D341Med (cell line): ENCODE measurements around the gene CEND1.

Experiments
- DNase-seq: peaks from one replicate; pipeline ENCODE4 v3.0.0; 2012; ENCODE audit warnings: low spot score

The CEND1 gene

DNA sequence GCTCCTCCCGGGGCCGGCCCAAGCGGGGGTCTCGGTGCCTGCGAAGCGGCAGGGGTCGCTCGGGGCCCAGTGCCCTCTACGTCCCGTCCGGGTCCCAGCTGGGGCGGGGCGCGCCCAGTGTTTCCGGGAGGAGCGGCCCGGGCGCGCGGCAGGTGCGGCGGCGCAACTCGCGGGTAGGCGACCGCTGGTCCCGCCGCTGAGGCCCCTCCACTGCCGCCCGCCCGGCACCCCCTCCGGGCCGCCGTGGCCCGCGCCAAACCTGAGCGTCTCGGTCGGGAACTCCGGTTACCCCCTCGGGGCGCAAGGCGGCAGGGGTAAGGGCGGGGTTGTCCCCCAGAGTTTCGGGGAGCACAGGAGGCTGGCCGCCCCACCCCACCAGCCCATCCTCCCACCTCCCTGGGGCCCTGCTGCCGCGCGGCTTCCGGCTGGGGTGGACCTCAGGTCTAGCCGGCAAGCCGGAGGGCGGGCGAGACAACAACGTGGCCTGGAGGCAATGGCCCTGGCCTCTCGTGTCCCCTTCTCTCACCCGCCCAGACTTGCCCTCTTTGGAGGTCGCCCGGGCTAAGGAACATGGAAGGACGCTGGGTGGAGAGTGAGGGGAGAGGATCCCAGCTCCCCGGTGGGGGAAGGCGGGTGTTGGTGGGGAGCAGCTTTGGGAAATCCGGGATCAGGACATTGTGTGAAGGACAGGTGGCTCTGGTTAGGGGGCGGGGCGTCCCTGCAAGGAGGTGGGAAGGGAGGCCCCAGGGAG, 37.4 kb upstream of the CEND1 start:
- DNase-seq: no peak

DNA sequence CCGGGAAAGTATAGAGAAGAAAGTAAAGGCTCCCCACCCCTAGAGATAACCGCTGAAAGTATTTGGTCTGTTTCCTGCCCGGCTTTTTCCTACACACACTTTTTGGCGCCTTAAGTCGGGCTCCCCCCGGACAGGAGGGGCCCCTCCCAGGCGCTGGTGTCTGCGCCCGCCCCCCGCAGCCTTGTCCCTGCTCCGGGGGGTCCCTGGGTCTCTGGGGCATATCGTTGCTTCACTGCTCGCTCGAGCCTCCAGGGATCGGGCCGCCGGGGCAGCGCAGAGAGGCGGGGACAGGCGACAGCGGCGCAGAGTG, 36.9 kb upstream of the CEND1 start:
- DNase-seq: no peak

DNA sequence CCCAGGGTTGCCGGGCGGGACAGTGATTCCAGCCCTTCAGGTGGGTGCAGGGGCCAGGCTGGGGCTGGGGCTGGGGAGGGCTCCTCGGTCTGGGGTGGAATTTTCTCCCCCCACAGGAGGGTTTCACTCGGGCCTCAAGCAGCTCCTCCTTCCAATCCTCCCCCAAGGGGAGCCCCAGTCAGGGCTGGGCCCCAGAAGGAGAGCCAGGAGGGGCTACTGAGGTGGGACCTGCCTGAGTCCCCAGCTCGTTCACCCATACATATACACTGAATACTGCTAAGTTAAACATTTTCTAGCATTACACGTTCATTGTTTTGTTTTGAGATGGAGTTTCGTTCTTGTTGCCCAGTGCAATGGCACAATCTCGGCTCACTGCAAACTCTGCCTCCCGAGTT, 36.3 kb upstream of the CEND1 start:
- no peak for DNase-seq

DNA sequence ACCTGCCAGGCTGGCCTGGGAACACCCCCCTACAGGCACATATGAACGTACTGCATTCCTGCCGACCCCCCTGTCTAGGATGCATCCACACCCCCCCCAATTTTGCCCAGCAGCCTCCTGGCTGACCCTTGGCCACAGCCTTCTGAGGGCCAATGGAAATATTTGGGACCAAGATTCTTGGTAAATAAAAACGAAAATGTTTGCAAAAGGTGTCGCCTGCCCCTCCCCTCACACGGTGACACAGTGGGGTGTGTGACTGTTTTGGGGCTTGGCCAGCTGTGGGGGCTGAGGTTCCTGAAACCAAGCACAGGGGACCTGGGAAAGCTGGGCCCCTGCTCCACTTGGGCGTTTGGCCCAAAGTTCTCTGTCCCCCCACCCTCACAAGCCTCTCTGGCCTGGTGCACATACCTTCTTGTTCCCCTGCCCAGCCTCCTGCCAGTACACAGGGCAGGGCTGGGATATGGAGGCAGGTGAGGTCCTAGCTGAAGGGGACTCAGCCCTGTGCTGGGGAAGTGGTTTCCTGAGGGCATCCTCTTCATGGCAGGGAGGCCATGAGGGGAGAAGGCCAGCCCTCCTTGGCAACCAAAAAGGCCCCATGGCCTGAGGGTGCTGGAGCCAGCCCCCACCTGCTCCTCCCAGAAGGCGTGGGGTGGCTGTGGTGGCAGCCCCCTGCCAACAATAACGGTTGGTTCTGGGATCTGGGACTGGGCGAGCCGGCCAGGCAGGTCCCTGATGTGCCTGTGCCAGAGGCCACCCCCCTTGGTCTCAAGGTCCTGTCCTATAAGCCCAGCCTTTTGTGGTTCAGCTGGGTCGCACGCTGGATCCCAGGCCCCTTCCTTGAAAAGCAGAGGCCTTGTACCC, 35.7 kb upstream of the CEND1 start:
- DNase-seq: no peak

DNA sequence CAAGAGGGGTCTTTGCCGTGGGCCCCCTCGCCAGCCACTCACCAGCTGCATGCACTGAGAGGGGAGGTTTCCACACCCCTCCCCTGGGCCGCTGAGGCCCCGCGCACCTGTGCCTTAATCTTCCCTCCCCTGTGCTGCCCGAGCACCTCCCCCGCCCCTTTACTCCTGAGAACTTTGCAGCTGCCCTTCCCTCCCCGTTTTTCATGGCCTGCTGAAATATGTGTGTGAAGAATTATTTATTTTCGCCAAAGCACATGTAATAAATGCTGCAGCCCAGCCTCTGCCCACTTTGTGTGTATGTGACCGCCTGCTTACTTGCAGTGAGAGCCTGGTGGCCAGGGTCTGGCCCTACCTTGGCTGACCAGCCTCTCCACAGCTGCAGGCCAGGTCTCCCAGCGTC, 35.1 kb upstream of the CEND1 start:
- no peak for DNase-seq

DNA sequence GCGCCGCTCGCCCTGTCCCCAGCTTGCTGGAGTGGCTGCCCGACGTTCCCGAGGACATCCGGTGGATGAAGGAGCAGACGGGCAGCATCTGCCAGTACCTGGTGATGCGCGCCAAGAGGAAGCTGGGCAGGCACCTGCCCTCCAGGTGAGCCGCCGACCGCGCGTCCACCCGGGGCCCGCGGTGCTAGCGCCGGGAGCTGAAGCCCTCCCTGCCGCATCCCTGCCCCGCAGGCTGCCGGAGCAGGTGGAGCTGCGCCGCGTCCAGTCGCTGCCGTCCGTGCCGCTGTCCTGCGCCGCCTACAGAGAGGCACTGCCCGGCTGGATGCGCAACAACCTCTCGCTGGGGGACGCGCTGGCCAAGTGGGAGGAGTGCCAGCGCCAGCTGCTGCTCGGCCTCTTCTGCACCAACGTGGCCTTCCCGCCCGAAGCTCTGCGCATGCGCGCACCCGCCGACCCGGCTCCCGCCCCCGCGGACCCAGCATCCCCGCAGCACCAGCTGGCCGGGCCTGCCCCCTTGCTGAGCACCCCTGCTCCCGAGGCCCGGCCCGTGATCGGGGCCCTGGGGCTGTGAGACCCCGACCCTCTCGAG, 34.5 kb upstream of the CEND1 start:
- no peak for DNase-seq

DNA sequence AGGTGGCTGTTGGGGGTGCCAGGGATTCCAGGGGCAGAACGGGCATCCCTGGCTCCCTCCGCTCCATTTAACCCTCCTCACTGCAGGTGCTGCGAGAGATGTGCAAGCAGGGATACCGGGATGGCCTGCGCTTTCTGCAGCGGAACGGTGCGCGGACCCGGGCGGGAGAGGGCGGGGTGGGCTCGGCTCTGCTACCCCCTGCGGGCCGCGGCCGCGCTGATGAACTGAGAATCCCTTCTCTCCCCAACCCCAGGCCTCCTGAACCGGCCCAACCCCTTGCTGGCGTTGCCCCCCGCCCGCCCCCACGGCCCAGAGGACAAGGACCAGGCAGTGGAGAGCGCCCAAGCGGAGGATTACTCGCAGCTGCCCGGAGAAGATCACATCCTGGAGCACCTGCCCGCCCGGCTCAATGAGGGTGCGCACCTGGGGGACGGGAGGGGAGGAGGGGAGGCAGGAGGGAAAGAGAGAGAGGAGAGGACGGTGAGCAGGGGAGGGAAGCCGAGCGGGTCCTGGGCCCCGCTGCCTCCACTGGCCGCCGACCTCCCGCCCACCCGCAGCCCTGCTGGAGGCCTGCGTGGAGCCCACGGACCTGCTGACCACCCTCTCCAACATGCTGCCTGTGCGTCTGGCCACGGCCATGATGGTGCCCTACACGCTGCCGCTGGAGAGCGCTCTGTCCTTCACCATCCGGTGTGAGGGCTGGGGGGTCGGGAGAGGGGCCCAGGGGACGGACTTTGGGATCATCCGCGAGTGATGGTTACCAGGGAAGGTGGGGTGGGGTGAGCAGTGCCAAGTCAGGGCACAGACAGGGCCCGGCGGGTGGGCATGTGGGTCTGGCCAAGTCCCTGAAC, 33.8 kb upstream of the CEND1 start:
- DNase-seq: no peak

DNA sequence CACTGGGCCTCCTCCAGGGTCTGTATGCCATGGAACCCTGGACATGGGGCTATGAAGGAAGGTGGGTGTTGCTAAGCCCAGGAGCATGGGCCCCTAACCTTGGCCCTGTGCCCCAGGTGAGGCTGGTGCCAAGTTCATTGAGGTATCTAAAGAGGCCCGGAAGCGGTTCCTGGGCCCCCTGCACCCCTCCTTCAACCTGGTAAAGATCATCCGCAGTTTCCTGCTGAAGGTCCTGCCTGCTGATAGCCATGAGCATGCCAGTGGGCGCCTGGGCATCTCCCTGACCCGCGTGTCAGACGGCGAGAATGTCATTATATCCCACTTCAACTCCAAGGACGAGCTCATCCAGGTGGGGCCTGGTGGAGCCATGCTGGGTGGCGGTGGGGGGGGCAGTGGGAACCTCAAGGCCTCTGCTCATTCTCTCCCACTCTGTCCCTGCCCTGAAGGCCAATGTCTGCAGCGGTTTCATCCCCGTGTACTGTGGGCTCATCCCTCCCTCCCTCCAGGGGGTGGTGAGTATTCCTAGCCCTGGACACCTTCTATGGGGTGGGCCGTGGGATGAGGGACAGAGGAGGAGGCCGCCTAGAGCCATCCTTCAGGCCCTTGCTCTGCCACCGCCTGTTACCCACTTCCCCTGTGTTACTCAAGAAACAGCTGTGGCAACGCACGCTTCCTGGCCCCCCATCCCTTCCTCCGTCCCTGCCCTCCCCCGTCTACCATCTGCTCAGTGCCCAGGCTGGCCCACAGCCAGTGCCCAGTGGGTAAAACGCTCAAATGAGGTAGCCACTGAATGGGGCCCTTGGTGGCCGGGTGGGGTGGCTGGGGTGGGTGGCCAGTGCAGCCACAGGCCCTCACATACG, 31.9 kb upstream of the CEND1 start:
- no peak for DNase-seq

DNA sequence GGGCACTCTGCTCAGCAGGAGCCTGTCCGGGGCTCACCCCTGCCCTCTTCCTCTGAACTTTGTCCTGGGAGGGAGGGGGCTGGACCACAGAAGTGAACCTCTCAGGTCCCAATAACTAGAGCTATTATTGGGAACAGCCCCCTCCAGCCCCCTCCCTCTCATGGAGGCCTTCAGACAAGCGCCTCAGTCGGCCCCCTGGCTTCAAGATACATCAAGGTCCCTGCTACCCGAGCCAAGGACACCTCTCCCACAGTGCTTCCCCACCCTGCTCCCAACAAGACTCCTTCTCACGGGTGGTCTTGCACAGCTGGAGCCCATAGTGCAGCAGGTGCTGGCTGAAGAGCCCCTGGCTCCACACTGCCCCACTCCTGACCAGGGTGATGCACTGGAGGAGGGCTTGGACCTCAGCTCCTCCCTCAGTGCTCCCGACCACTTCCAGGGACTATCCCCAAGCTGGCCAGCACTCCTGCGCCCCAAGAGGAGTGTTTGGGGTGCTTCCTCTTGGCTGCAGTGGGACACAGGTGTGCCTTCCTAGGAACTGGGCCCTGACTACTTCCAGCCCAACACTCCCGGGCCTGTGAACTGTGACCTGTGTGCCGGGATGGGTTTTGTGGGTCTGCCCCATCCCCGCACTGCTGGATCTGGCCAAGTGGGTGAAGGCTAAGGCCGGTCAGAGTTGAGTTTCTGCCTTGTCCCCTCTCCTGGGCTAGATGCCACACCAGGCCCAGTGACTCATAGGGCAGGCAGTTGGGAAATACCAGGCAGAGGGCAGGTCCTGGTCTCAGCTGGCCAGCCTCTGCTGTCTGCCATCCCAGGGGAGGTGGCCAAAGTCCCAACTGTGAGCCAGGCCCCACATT, 31.0 kb upstream of the CEND1 start:
- DNase-seq: no peak

DNA sequence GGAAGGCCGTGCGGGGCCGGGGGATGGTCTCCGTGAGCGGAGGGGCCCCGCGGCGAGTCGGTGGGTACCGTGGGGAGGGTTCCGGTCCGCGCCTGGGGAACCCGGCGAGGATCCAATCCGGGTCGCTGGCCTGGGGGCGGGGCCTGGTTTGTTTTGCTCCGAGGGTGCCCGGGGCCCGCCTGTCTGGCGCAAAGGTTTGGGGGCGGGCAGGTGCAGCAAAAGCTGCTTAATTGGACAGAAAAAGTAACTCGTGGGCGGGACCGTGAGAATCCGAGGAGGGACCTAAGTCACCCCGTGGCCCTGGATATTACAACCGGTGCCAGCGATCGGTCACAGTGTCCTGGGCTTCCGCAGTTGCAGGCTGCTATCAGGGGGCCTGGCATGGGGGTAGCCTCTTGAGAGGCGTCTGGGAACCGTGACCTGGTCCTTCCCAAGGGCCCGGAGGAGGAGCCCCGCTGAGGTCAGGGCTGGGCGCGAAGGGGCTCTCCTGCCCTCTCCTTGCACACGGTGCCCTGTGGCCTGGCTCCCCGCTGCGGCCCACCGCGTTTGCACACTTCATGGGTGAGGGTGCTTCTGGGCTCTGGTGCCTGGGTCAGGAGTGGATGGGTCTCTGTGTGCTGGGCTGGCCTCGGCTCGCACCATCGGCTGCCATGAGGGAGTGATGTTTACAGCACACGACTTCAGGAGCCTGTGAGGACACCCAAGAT, 30.2 kb upstream of the CEND1 start:
- DNase-seq: peak; percentile 87

DNA sequence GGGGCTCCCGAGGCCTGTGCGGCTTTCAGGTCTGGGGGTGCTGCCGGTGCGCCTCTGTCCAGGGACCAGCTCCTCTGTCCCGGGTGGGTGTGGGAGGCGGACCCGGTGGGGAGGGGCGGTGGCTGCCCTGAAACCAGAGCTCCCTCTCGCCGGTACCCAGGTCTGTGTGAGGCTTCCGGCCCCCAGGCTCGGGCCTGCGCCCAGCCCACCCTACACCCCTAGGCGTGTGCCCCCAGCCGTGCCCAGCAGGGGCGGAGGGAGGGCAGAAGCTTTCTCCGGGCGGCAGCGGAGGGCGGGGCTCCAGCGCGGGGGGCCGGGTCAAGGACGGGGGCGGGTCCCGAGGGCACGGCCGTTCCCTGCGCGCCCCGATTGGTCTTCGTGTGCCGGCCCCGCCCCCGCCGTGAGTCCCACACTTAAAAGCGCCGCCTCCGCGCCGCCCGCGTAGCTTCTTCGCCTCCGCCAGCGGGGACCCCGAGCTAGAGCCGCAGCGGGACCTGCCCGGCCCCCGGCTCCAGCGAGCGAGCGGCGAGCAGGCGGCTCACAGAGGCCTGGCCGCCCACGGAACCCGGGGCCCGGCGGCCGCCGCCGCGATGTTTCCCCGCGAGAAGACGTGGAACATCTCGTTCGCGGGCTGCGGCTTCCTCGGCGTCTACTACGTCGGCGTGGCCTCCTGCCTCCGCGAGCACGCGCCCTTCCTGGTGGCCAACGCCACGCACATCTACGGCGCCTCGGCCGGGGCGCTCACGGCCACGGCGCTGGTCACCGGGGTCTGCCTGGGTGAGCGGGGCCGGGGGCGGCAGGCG, 29.4 kb upstream of the CEND1 start:
- DNase-seq: peak; percentile 94

DNA sequence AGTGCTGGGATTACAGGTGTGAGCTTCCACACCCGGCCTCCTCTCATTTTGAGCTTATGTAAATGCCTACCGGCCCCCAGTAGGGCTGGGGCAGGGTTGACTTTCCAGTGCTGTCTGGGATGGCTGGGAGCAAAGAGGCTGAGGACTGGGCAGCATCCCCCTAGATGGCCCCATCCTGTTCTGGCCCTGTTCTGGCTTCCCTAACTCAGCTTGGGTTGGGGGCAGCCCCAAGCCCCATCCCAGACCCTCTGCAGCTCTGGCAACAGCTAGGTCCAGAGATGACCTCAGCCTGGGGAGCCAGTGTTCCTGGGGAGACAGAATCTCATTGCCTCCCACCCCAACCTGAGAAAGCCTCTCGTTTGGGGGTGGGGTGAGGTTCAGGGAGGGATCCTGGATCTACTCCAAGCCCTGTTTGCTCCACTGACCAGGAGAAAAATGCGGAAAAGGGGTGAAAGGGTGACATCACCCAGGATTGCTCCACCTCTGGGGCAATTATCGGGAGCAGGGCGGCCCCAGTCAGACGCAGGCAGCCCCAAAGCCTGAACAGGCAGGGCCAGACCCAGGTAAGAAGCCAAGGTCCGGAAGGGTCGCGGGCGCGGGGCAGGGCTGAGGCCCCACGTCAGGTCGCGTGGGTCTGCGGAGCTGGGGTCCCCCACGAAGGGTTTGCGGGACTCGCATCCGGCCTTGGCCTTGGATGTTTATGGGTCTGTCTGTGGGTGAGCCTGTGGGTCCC, 28.7 kb upstream of the CEND1 start, which contains the start of gene PNPLA2:
PNPLA2 (plus strand) TSS at position 519 of the 733 bp plus-strand sequence. CDS start 805 bp downstream, outside the sequence.
- no peak for DNase-seq

DNA sequence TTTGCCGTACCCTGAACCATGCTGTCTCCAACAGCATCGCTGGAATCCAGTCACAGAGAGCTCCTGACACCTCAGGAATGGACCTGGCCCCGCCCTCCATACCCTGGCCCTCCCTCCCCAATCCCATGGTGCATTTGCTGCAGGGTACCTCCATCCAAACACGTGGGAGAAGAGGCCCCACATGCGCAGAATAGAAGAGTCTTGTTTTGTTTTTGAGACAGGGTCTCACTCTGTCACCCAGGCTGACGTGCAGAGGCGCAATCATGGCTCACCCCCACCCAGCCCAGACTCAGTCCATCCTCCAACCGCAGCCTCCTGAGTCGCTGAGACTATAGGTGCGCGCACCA, 26.5 kb upstream of the CEND1 start:
- no peak for DNase-seq

DNA sequence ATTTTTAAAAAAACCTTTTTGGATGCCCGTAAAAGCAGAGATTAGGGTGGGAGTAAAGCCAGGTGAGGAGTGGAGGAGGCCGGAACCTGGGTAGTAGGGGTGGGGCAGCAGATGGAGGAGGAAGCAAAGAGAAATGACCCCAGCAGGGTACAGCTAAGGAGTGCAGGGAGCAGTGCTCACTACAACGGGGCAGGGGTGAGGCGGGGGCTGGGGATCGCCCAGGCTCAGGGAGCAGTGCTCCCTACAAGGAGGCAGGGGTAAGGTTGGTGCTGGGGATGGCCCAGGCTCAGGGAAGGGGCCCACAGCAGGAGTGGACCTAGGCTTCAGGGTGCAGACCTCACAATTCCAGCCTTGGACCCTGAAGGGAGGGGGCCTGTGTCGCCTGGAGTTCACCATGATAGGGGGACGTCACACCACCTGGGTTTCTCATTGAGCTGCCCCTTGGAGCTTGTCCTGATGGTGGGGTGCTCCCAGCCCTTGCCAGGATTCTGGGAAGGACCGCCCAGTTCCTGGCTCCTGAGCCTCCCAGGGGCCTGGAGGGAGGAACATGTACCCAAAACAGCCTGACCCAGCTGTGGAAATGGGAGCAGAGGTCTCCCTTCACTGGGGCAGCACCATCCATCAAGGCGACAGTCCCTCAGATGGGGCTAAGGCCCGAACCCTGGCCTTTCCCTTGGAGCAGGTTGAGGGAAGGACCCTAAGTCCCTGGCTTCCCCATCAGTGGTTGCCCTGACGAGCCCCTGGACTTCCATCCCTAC, 26.0 kb upstream of the CEND1 start:
- DNase-seq: no peak

DNA sequence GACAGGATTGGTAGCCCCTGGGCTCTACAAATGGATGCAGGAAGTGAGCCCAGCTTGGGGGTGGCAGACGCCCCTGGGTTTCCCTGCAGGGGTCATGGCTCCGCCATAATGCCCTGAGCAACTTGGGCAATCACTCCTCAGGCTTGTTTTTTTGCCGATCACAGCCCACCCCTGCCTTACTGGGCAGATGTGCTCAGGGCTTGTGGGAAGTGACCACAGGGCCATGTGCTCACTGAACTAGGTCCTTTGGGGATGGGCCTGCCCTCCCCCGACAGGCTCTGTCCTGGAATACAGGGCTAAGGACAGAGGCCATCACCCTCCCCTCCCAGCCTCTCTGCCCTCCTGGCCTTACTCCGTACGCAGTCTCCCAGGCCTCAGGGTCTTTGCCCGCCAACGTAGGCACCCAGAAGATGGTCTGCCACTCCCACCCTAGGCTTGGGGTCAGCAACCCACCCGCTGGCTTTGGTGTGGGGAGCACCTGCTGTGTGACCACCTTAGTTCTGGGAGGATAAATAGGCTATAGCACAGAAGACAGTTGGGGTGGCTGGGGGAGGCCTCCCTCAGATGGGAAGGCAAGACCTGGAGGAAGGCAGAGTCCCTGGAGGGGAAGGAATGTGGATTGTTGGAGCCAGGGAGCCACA, 23.7 kb upstream of the CEND1 start:
- DNase-seq: no peak

DNA sequence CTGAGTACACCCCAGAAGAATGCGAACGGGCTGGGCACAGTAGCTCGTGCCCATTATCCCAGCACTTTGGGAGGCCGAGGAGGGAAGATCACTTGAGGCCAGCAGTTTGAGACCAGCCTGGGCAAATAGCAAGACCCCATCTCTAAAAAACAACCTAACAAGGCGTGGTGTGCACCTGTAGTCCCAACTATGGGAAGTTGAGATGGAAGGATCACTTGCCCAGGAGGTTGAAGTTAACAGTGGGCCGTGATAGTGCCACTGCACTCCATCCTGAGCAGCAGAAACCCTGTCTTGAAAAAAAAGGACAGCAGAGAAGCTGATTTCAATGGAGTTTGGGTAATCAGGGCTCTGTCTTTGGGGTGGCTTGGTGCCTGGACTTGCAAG, 23.2 kb upstream of the CEND1 start:
- DNase-seq: no peak

DNA sequence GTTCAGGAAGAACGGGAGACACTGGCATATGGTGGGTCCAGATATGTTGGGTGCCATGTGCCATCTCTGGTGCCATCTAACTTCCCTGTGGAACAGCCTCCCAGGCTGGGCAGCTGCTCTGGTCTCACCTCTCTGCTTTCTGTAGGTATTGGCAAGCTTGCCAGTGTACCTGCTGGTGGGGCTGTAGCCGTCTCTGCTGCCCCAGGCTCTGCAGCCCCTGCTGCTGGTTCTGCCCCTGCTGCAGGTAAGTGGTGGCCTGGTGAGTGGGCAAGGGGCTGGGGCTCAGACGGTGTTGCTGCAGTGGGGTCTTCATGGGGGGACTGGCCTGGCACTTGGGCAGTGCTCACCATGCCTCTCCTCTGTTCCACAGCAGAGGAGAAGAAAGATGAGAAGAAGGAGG, 22.5 kb upstream of the CEND1 start:
- no peak for DNase-seq
